AG04449 (cell line): ENCODE results near the gene MGAT4A.

Experiments
- CTCF ChIA-PET: fragments of 350-600 bp; formaldehyde crosslinking; extraction: SDS; loops from one replicate; lab custom pipeline; 2021; ENCODE audit warnings: antibody characterized with exemption; lab: Yijun Ruan, JAX
- POLR2A ChIA-PET: fragments of 400-600, 350-600 bp; formaldehyde crosslinking; extraction: SDS; loops from one replicate; lab custom pipeline; 2020; ENCODE audit warnings: antibody characterized with exemption, inconsistent platforms; lab: Yijun Ruan, JAX
- DNase-seq: peaks from one replicate; pipeline ENCODE4 v3.0.0-alpha.2; 2010; ENCODE audit warnings: low read depth, low spot score
- H3K4me3 ChIP-seq: 2 replicates; pipeline ENCODE4 v1.5.1; 2011; ENCODE audit warnings: low read depth, mild to moderate bottlenecking, control low read depth, low read length
- TF ChIP-seq, protein P1 (sequence below): IDR thresholded peaks from one replicate; pipeline ENCODE4 v1.5.1; 2011; ENCODE audit warnings: mild to moderate bottlenecking, moderate library complexity, low read length, control low read depth, inconsistent platforms; ENCODE audit not compliant: insufficient read depth; ENCODE audit errors: missing control alignments

MGAT4A gene

GRCh38 chr2:98685930-98686887, 44.7 kb downstream of the MGAT4A start:
- no peak for DNase-seq
- POLR2A ChIA-PET, result no interaction called here
- TF ChIP-seq, protein P1, sequence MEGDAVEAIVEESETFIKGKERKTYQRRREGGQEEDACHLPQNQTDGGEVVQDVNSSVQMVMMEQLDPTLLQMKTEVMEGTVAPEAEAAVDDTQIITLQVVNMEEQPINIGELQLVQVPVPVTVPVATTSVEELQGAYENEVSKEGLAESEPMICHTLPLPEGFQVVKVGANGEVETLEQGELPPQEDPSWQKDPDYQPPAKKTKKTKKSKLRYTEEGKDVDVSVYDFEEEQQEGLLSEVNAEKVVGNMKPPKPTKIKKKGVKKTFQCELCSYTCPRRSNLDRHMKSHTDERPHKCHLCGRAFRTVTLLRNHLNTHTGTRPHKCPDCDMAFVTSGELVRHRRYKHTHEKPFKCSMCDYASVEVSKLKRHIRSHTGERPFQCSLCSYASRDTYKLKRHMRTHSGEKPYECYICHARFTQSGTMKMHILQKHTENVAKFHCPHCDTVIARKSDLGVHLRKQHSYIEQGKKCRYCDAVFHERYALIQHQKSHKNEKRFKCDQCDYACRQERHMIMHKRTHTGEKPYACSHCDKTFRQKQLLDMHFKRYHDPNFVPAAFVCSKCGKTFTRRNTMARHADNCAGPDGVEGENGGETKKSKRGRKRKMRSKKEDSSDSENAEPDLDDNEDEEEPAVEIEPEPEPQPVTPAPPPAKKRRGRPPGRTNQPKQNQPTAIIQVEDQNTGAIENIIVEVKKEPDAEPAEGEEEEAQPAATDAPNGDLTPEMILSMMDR, result no peak
- CTCF ChIA-PET, result no interaction called here
- H3K4me3 ChIP-seq, result no peak overlapping the region

GRCh38 chr2:98683728-98684127, 47.2 kb downstream of the MGAT4A start:
- no peak overlapping the region for H3K4me3 ChIP-seq
- CTCF ChIA-PET, result no interaction called here
- POLR2A ChIA-PET, result no interaction called here
- DNase-seq, result no peak
- TF ChIP-seq, protein P1, result no peak

DNA sequence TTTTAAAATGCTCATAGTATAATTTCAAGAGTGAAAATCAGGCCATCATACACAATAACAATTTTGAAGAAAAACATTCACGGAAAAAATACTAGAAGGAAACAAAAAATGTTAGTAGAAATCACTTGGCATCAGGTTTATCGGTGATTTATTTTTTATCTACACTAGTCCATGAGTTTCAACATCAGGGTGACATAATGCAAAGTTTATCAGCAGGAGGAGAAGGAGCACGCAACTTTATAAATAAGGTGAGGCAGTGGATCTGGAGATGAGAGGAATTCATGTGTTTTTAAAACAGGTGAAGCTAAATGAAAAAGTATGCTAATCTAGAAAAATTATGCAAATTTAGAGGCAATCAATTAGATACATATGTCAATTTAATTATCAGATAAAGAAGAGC, 54.2 kb downstream of the MGAT4A start:
- POLR2A ChIA-PET, result no interaction called here
- CTCF ChIA-PET, result interaction anchor here (0.9 kb wide), 1 partner anchor 389 kb away, joined by 4 read pairs; no protein-coding TSS in a partner anchor
- TF ChIP-seq, protein P1, result no peak
- no peak overlapping the region for H3K4me3 ChIP-seq
- DNase-seq, result no peak

GRCh38 chr2:98674233-98674964, 56.5 kb downstream of the MGAT4A start:
- CTCF ChIA-PET, result interaction anchor here (1.5 to 1.9 kb wide), 3 partner anchors 11 to 29 kb away, joined by 3 to 4 read pairs (median 4); no protein-coding TSS in a partner anchor
- POLR2A ChIA-PET, result no interaction called here
- H3K4me3 ChIP-seq, result no peak overlapping the region
- TF ChIP-seq, protein P1, result no peak
- no peak for DNase-seq

GRCh38 chr2:98669675-98670074, 61.3 kb downstream of the MGAT4A start:
- ChIA-PET CTCF (no interaction called here), POLR2A (no interaction called here)
- DNase-seq, result no peak
- TF ChIP-seq, protein P1, result no peak
- no peak overlapping the region for H3K4me3 ChIP-seq

GRCh38 chr2:98665677-98666076, 65.3 kb downstream of the MGAT4A start:
- POLR2A ChIA-PET, result no interaction called here
- no peak for DNase-seq
- H3K4me3 ChIP-seq, result no peak overlapping the region
- CTCF ChIA-PET, result no interaction called here
- TF ChIP-seq, protein P1, result no peak
